Smooth muscle cell (in vitro differentiated cells): ENCODE results near the gene UACA. TPM values are rescaled to one million over a fixed set of nuclear protein-coding genes. Genes with fewer than 3 reads are reported as not detected.
A peak's percentile ranks its signal among the peaks of the same experiment; 100 is the strongest.

ENCODE experiments used
- DNase-seq: peaks from one replicate; lab custom pipeline; 2025; ENCODE audit not compliant: unreplicated experiment; lab: John Stamatoyannopoulos, UW
- H2AFZ ChIP-seq: fragments of 200-600 bp; sonication (generic); 2 replicates; pipeline ENCODE4 v1.6.0; 2016; ENCODE audit warnings: antibody characterized with exemption, low read depth, mild to moderate bottlenecking
- H3F3A ChIP-seq: fragments of 200-600 bp; sonication (generic); 2 replicates; pipeline ENCODE4 v1.6.0; 2017; ENCODE audit warnings: antibody characterized with exemption, low read depth
- H3K27ac ChIP-seq: fragments of 200-600 bp; sonication (generic); 2 replicates; pipeline ENCODE4 v1.5.1; 2016; ENCODE audit warnings: low read depth, mild to moderate bottlenecking
- H3K27me3 ChIP-seq: fragments of 200-600 bp; sonication (generic); 2 replicates; pipeline ENCODE4 v1.6.1; 2016; ENCODE audit warnings: low read depth, mild to moderate bottlenecking
- H3K36me3 ChIP-seq: fragments of 200-600 bp; sonication (generic); 2 replicates; pipeline ENCODE4 v1.5.1; 2016; ENCODE audit warnings: low read depth
- H3K4me1 ChIP-seq: fragments of 200-600 bp; sonication (generic); 2 replicates; pipeline ENCODE4 v1.5.1; 2016; ENCODE audit warnings: low read depth
- H3K4me2 ChIP-seq: fragments of 200-600 bp; sonication (generic); 2 replicates; pipeline ENCODE4 v1.6.0; 2016; ENCODE audit warnings: mild to moderate bottlenecking
- H3K4me3 ChIP-seq: fragments of 200-600 bp; sonication (generic); 2 replicates; pipeline ENCODE4 v1.5.1; 2016; ENCODE audit warnings: mild to moderate bottlenecking
- H3K79me2 ChIP-seq: fragments of 200-600 bp; sonication (generic); 2 replicates; pipeline ENCODE4 v1.6.0; 2016; ENCODE audit warnings: low read depth, mild to moderate bottlenecking
- H3K9ac ChIP-seq: fragments of 200-600 bp; sonication (generic); 2 replicates; pipeline ENCODE4 v1.6.0; 2016; ENCODE audit warnings: low read depth
- H3K9me3 ChIP-seq: fragments of 200-600 bp; sonication (generic); replicated peaks from 2 replicates; pipeline ENCODE4 v1.5.1; 2016; ENCODE audit warnings: low read depth
- H4K20me1 ChIP-seq: fragments of 200-600 bp; sonication (generic); 2 replicates; pipeline ENCODE4 v1.6.0; 2016; ENCODE audit warnings: low read depth
- CTCF ChIP-seq: fragments of 200-600 bp; sonication (generic); IDR thresholded peaks from 2 replicates; pipeline ENCODE4 v1.5.1; 2017; ENCODE audit warnings: borderline replicate concordance, mild to moderate bottlenecking, antibody characterized with exemption; ENCODE audit not compliant: insufficient read depth, poor library complexity, severe bottlenecking
- WGBS: methylation state at CpG from one replicate; pipeline ENCODE4 v1.1.7; 2016; ENCODE audit warnings: low lambda C conversion rate; 5-methylcytosine and 5-hydroxymethylcytosine counted together
- polyA plus RNA-seq: library from polyadenylated mRNA; unstranded; fragments of >200 nt; fragmentation: Nextera tagmentation; extraction: Ambion mirVana; gene quantifications from 2 replicates; pipeline ENCODE4 v1.2.1, GENCODE V29; 2016
- total RNA-seq: library from RNA; depleted of rRNA; stranded (reverse); fragments of >200 nt; gene quantifications from 2 replicates; pipeline ENCODE4 v1.2.3, GENCODE V29; 2014

UACA gene
- total RNA-seq: 109 and 121 TPM in 2 replicates
- 147 and 153 TPM in 2 replicates for polyA plus RNA-seq

- H2AFZ ChIP-seq: peak within 1 kb of the TSS; percentile 59
- no peaks in the 10 kb centered on the region for H3K27me3 ChIP-seq
- H3K4me3 ChIP-seq: peak within 1 kb of the TSS; percentile 93
- H3K4me2 ChIP-seq: peak within 1 kb of the TSS; percentile 93
- H3K27ac ChIP-seq: peak within 1 kb of the TSS; percentile 88
- peaks cover 50% of the 10 kb centered on the region for H3K79me2 ChIP-seq
- no peaks in the 10 kb centered on the region for H3K9me3 ChIP-seq
- peaks cover 23% of the 10 kb centered on the region for H3F3A ChIP-seq
- under 1% methylated on average over 77 of the region's 79 CpGs for WGBS
- peaks cover 42% of the 10 kb centered on the region for H4K20me1 ChIP-seq
- no peak for TF ChIP-seq CTCF
- H3K36me3 ChIP-seq: no peaks in the 10 kb centered on the region
- H3K9ac ChIP-seq: peak within 1 kb of the TSS; percentile 88
- peaks cover 40% of the 10 kb centered on the region for H3K4me1 ChIP-seq
- DNase-seq: peak; percentile 89
These were observed at the start of gene UACA for GRCh38 chr15:70763120-70763949. Gene UACA, minus strand, starts transcription at chr15:70763558. Its CDS starts 151 bp downstream, at chr15:70763407.

- TF ChIP-seq CTCF: no peak
- Histone ChIP-seq H3F3A (no peaks in the 10 kb centered on the region), H3K4me3 (no peak overlapping the region), H3K27ac (no peak overlapping the region), H3K79me2 (no peaks in the 10 kb centered on the region), H4K20me1 (no peaks in the 10 kb centered on the region), H2AFZ (no peak overlapping the region), H3K4me1 (no peaks in the 10 kb centered on the region), H3K36me3 (no peaks in the 10 kb centered on the region), H3K9me3 (no peaks in the 10 kb centered on the region), H3K9ac (no peak overlapping the region), H3K4me2 (no peak overlapping the region), H3K27me3 (no peaks in the 10 kb centered on the region)
- WGBS: 89% methylated on average over 4 of the region's 4 CpGs
- no peak for DNase-seq
These were observed 49.5 kb upstream of the UACA start for GRCh38 chr15:70812827-70813364.

- H3F3A ChIP-seq: no peaks in the 10 kb centered on the region
- no peaks in the 10 kb centered on the region for H3K9me3 ChIP-seq
- no peak for DNase-seq
- H3K27ac ChIP-seq: no peak overlapping the region
- H3K79me2 ChIP-seq: no peaks in the 10 kb centered on the region
- WGBS: 87% methylated on average over 9 of the region's 9 CpGs
- no peaks in the 10 kb centered on the region for H3K27me3 ChIP-seq
- no peak overlapping the region for H3K4me3 ChIP-seq
- no peaks in the 10 kb centered on the region for H3K4me1 ChIP-seq
- H3K9ac ChIP-seq: no peak overlapping the region
- H3K4me2 ChIP-seq: no peak overlapping the region
- no peak overlapping the region for H2AFZ ChIP-seq
- no peaks in the 10 kb centered on the region for H4K20me1 ChIP-seq
- no peaks in the 10 kb centered on the region for H3K36me3 ChIP-seq
- no peak for TF ChIP-seq CTCF
These were observed 47.7 kb upstream of the UACA start for GRCh38 chr15:70810916-70811578.
